Measurements from ENCODE around the gene IMPA2. TPM values are rescaled to one million over a fixed set of nuclear protein-coding genes. Genes with fewer than 3 reads are reported as not detected.

IMPA2 gene
- total RNA-seq, 6 experiments from 2014 or later: 1.2 to 2.5 (median 1.5) TPM

DNA sequence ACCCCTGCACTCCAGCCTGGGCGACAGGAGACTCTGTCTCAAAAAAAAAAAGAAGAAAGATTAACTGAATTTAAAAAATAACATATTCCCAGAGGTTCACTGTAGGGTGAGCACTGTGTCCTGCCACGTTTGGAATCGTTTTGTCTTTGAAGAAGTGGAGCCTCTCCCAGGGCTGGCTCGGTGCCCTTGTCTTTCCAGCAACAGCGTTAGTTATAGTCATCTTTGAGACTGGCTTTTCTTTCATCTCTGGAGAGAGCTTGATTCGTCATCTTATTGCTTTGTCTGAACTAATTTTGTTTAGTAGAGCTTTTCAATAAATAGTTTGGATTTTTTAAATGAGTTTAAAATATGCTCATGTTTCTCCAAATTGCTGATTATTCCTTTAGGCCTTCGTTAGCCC lies 50.5 kb downstream of the IMPA2 start:
- TF ChIP-seq, protein P1, sequence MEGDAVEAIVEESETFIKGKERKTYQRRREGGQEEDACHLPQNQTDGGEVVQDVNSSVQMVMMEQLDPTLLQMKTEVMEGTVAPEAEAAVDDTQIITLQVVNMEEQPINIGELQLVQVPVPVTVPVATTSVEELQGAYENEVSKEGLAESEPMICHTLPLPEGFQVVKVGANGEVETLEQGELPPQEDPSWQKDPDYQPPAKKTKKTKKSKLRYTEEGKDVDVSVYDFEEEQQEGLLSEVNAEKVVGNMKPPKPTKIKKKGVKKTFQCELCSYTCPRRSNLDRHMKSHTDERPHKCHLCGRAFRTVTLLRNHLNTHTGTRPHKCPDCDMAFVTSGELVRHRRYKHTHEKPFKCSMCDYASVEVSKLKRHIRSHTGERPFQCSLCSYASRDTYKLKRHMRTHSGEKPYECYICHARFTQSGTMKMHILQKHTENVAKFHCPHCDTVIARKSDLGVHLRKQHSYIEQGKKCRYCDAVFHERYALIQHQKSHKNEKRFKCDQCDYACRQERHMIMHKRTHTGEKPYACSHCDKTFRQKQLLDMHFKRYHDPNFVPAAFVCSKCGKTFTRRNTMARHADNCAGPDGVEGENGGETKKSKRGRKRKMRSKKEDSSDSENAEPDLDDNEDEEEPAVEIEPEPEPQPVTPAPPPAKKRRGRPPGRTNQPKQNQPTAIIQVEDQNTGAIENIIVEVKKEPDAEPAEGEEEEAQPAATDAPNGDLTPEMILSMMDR (IDR thresholded peaks at IDR 0.05): no peak
- peak; percentile 40 for DNase-seq
- H3K27me3 Mint-ChIP-seq (ENCODE audit: insufficient read depth): no peaks in the 10 kb centered on the region; the same call in 1 of the 2 replicates
- H3K4me3 Mint-ChIP-seq: no peak overlapping the region
- no peak overlapping the region for H3K27ac Mint-ChIP-seq
- H3K4me1 Mint-ChIP-seq (ENCODE audit: low read depth): peaks cover 8% of the 10 kb centered on the region
- no peaks in the 10 kb centered on the region for H3K36me3 Mint-ChIP-seq (ENCODE audit: low read depth)
- H3K9me3 Mint-ChIP-seq: no peaks in the 10 kb centered on the region

DNA sequence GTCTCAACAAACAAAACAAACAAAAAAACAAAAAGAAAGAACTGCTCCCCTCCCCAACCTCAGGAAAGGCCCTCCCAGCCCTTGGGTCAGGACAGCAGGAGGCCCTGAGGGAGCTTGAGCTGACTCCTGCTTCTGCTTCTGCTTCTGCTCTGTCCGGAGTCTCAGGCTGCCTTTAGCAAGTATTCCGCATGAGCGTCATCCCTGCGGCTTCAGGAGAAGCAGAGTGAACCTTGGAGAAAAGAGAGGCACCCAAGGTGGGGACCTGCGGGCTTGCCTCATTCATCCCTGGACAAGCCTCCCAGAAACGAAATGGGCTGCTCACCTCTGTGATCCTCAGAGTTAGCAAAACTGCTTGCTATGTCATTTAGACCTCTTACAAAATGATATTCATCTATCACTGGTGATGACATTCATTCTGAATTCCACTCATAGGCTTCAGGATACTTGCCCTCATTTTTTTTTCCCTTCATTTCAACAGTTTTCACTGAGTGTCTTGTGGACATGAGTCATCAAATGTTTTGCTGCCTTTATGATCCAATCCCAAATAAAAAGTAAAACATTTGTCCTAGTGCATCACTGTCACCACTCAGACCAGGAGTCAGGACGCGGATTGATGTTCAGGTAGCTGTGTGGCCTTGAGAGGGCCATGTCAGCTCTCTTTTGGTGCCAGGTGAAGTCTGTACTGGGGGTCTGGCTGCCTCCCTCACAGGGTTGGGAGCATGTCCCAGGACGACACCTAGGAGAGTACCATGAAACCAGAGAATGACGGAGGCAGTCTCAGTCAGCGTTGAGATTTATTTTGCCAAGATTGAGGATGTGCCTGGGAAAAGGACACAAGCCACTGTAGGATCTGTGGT lies 51.7 kb downstream of the IMPA2 start:
- Mint-ChIP-seq H3K27ac (0 out of 2 replicates have a peak overlapping the region, but pooled peaks have one; percentile 5), H3K4me3 (no peak overlapping the region)

DNA sequence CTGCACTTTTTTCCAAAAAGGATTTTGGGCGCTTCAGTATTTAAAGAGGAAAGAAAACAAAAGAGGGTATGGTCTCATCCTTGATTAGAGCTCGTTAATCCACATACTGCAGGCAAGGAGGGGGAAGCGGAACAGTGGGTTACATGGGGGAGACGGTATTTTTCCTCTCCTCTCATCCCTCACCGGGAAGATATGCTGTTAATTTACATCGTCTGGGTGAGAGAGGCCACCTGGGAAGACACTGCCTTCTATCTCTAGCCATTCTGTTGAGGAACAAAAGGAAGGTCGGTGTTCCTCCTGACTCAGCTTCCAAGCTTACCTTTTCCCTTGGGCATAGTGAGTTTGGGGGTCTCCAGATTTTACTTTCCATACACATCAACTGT lies 52.3 kb downstream of the IMPA2 start:
- Mint-ChIP-seq H3K4me3 (no peak overlapping the region), H3K27me3 (ENCODE audit: insufficient read depth) (no peaks in the 10 kb centered on the region; the same call in 1 of the 2 replicates), H3K36me3 (ENCODE audit: low read depth) (no peaks in the 10 kb centered on the region), H3K9me3 (no peaks in the 10 kb centered on the region), H3K27ac (no peak overlapping the region), H3K4me1 (ENCODE audit: low read depth) (peaks cover 8% of the 10 kb centered on the region)
- no peak for DNase-seq
- TF ChIP-seq, protein P1 (IDR thresholded peaks at IDR 0.05): no peak

More for the DNA sequence above, 51.7 kb downstream of the IMPA2 start:
- Mint-ChIP-seq H3K9me3 (no peaks in the 10 kb centered on the region), H3K27me3 (ENCODE audit: insufficient read depth) (no peaks in the 10 kb centered on the region; the same call in 1 of the 2 replicates), H3K36me3 (ENCODE audit: low read depth) (no peaks in the 10 kb centered on the region), H3K4me1 (ENCODE audit: low read depth) (peaks cover 8% of the 10 kb centered on the region)
- peak; percentile 39 for DNase-seq
- TF ChIP-seq, protein P1 (IDR thresholded peaks at IDR 0.05): no peak

DNA sequence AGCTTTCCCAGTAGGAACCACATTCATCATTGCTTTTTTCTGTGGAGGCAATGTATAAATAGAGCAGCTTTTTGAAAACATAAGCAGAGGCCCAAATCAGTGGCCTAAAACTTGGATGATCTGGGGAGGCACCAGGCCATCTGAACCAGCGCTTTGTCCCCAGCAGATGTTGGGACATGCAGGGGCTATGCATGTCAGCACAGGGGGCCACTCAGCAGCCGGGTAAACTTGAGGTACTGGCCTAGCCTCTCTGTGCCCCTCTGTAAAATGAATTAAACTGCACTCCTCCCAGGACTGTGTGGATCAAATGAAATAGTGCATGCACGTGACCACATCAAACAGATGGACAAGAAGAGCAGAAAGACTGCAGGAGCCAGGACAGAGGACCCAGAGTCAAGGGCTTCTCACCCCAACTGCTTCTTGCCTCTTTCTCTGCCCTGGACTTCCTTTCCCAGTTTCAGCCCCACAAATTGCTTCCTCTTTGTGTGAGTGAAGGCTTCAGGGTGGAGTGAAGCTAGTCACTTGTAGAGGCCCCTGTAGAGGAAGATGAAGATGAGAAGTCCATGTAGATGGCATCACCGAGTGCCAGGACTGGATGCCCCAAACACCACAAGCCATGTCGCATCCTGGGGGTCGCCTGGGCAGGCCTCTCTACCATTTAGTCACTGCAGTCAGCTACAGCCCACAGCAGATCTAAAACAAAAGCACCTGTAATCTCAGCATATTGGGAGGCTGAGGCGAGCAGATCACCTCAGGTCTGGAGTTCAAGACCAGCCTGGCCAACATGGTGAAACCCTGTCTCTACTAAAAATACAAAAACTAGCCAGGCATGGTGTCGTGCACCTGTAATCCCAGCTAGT lies 53.2 kb downstream of the IMPA2 start:
- Mint-ChIP-seq H3K9me3 (no peaks in the 10 kb centered on the region), H3K27ac (no peak overlapping the region), H3K36me3 (ENCODE audit: low read depth) (no peaks in the 10 kb centered on the region), H3K27me3 (ENCODE audit: insufficient read depth) (peaks cover 2% of the 10 kb centered on the region), H3K4me1 (ENCODE audit: low read depth) (peaks cover 13% of the 10 kb centered on the region), H3K4me3 (no peak overlapping the region)
- no peak for DNase-seq
- TF ChIP-seq, protein P1 (IDR thresholded peaks at IDR 0.05): no peak

DNA sequence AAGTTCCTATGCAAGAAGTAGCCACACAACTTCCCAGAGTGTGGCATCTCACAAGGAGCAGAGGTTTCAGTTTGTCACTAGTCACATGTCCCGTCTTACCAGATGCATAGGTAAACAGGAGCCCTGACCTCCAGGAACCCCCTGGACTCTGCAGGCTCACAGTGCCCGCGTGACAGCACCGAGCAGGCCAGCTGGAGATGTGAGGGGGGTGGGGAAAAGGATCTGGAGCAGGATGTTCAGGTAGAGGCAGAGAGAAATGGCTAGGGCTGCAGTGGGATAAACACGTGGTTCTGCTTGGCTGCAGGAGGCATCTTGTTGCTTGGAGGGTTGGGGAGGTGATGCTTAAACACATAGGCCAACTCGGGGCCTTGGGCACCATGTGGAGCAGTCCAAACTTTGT lies 54.2 kb downstream of the IMPA2 start:
- no peak overlapping the region for H3K4me3 Mint-ChIP-seq
- peaks cover 13% of the 10 kb centered on the region for H3K4me1 Mint-ChIP-seq (ENCODE audit: low read depth)
- H3K9me3 Mint-ChIP-seq: no peaks in the 10 kb centered on the region
- peaks cover 2% of the 10 kb centered on the region for H3K27me3 Mint-ChIP-seq (ENCODE audit: insufficient read depth)
- no peaks in the 10 kb centered on the region for H3K36me3 Mint-ChIP-seq (ENCODE audit: low read depth)
- no peak overlapping the region for H3K27ac Mint-ChIP-seq
- DNase-seq: no peak
- TF ChIP-seq, protein P1 (IDR thresholded peaks at IDR 0.05): no peak
